GM21717 (cell line): ENCODE measurements around the gene YARS1.

Experiments used
- ATAC-seq: cut with Tn5 transposase; IDR thresholded peaks from one replicate; pipeline ENCODE4 v1.9.1; 2021; ENCODE audit warnings: mild to moderate bottlenecking, moderate library complexity; ENCODE audit not compliant: unreplicated experiment

The YARS1 gene

DNA sequence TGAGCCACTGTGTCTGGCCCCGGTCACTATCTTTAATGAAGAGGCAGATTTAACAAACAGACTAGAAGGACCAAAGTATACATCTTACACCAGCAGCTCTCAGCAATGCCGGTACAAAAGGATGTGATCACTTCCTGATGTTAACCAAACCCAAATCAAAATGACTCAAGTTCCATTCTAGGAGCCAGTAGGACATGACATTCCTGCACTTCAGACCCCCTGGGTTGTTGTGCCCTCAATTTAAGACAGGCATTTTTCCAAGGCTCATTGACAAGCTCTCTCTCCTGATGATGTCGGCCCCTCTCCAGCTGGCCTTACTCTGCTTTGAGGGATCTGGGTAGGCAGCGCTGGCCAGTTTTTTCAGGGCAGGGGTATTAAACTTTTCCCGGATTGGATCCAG, 35.1 kb downstream of the YARS1 start:
- ATAC-seq: no peak

- ATAC-seq: no peak
Observed at GRCh38 chr1:32780628-32781234, 36.4 kb downstream of the YARS1 start.

DNA sequence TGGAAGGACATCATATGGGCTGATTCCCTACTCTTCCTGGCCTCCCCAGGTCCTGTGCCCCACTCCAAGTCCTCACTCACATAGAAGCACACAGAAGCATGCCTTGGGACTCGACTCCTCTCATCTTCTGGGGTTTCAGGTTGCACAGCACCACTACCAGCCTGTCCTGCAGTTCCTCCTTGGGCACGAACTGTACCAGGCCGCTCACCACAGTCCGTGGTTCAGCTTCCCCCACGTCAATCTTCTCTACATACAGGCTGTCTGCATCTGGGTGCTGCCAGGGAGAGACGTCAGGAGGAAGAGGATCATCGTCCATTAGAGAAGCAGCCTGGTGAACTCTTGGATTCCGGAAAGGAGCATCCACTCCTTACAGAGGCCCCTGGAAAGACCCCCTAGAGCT, 37.2 kb downstream of the YARS1 start:
- no peak for ATAC-seq

DNA sequence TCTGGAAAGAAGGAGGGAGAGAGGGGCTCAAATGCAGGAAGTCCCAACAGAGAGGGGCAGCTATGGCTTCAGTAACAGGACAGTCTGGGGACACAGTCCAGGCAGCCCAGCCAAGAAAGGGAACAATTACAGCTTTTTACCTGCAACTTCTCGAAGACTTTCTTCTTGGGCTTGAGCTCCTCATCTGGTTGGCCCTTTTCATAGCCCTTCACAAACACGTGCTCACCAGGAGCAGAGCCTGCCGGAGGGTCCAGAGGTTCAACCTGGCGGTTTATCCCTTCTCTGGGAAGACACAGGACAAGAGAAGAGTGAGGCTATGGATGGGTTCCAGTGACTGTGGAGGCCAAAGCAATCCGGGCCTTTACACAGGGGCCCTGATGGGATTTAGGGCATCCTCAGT, 37.9 kb downstream of the YARS1 start:
- ATAC-seq: no peak

DNA sequence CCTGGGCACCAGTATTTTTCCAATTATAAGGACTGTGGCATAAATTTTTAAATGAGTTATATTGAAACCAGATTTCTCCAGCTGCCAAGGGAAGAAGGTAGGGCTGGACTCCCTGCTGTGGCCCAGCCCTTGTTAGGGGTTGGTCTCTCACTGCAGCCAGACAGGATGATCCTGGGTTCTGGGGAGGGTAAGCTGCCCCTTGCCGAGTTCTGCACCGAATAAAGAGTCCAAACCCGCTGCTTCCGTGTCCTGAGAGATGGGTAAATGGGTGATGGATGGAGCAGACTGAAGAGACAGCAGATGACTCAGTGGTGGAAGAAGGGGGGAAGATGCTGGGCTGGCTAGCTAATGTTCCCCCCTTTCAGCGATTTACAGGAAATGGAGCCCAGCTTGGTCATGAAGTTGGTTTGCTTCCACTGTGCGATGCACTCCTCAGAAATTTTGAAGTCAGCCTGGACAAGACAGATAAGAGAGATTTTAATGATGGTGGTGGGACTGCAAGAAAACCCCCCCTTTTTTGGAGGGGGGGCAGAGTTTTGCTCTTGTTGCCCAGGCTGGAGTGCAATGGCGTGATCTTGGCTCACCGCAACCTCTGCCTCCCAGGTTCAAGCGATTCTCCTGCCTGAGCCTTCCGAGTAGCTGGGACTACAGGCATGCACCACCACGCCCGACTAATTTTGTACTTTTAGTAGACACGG, 41.4 kb downstream of the YARS1 start:
- no peak for ATAC-seq

- ATAC-seq: no peak
Observed at GRCh38 chr1:32774950-32775634, 42.1 kb downstream of the YARS1 start.

DNA sequence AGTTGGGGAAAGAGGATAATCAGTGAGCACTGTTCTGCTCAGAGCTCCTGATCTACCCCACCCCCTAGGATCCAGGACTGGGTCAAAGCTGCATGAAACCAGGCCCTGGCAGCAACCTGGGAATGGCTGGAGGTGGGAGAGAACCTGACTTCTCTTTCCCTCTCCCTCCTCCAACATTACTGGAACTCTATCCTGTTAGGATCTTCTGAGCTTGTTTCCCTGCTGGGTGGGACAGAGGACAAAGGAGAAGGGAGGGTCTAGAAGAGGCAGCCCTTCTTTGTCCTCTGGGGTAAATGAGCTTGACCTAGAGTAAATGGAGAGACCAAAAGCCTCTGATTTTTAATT, 42.7 kb downstream of the YARS1 start:
- no peak for ATAC-seq

GRCh38 chr1:32773764-32774463, 43.2 kb downstream of the YARS1 start:
- no peak for ATAC-seq

DNA sequence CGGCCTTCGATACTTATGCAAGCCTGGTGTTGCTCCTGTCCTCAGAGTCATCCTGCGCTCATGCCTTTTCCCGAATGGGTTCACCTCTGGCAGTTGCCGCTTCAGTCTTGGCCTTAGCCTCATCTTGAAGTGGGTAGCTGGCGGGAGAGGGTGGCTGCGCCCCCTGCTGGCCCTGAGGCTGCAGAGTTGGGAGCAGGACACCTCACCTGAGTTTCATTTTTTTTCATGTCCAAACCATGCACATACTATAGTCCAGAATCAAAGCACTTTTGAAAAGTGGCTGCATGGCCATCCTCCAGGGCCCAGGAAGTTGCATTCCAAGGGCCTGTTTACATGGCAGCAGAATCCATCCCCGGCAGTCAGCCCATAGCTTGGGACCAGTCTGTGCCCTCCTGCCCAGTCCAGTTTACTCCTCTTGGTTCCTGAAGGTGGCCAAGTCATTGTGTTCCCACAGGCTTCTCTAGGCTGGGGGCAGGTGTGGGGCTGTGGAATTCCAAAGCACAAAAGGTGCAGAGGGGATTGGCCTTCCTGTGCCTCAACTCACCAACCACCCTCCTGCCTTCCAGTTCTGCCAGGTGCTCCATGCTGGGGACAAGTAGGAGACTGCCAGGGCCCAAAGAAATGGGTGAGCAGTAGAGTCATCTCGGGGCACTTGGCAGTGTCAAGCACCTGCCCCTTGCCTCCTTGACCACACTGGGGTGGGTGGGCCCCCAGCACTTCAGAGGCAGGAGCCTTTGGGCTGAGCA, 44.0 kb downstream of the YARS1 start:
- ATAC-seq: no peak

DNA sequence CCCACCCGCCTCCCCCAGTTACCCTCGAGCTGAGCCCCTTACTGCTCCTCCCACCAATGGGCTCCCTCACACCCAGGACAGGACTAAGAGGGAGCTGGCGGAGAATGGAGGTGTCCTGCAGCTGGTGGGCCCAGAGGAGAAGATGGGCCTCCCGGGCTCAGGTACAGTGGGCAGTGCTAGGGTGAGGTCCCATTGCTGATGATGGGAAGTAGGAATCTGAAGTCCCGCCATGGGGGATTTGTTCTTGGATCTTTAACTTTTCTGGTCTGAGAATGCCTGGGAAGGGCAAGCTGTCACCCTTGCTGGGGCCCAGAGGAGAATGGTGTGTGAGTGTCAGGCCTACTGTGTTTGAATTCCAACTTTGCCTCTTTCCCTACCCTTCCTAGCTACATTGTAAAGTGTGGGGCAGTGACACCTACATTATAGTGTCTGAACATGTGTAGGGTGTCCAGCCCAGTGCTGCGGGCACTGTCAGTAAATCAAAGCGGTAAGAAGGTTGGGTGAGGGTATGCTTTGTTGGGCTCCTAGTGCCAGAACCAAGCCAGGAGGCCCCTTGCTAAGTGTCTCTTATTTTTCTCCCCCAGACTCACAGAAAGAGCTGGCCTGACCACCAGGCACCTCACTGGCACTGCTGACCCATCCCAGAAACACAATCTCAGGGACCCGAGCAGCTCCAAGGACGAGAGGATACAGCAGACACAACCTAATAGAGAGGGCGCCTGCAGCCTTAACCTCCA, 44.7 kb downstream of the YARS1 start:
- ATAC-seq: no peak

- no peak for ATAC-seq
Observed at GRCh38 chr1:32771561-32772280, 45.4 kb downstream of the YARS1 start.

- no peak for ATAC-seq
Observed at GRCh38 chr1:32770741-32771548, 46.2 kb downstream of the YARS1 start.

- no peak for ATAC-seq
Observed at GRCh38 chr1:32770221-32770731, 46.9 kb downstream of the YARS1 start.

- no peak for ATAC-seq
Observed at GRCh38 chr1:32769524-32770220, 47.5 kb downstream of the YARS1 start.

- no peak for ATAC-seq
Observed at GRCh38 chr1:32768110-32768850, 48.9 kb downstream of the YARS1 start.

GRCh38 chr1:32767641-32768040, 49.5 kb downstream of the YARS1 start:
- ATAC-seq: no peak

- ATAC-seq: no peak
Observed at GRCh38 chr1:32767156-32767555, 50.0 kb downstream of the YARS1 start.
